Karpas-422 (cell line): Measurements from ENCODE around the gene BRINP2. TPM values are rescaled to one million over a fixed set of nuclear protein-coding genes. Genes with fewer than 3 reads are reported as not detected.

Source experiments
- DNase-seq: peaks from one replicate; pipeline ENCODE4 v3.0.0-alpha.2; 2015
- H2AFZ ChIP-seq: fragments of 200-600 bp; sonication (generic); 2 replicates; pipeline ENCODE4 v1.6.1; 2014; ENCODE audit warnings: antibody characterized with exemption, low read length, mixed read lengths
- H3K27ac ChIP-seq: fragments of 200-600 bp; sonication (generic); 2 replicates; pipeline ENCODE4 v1.5.1; 2014; ENCODE audit warnings: mild to moderate bottlenecking, low read length, moderate library complexity
- H3K27me3 ChIP-seq: fragments of 200-600 bp; sonication (generic); 2 replicates; pipeline ENCODE4 v1.6.1; 2014; ENCODE audit warnings: low read length, mixed read lengths
- H3K36me3 ChIP-seq: fragments of 200-600 bp; sonication (generic); 2 replicates; pipeline ENCODE4 v1.6.1; 2014; ENCODE audit warnings: low read length, mixed read lengths; ENCODE audit not compliant: insufficient read depth
- H3K4me1 ChIP-seq: fragments of 200-600 bp; sonication (generic); 2 replicates; pipeline ENCODE4 v1.6.1; 2014; ENCODE audit warnings: mild to moderate bottlenecking, low read length, mixed read lengths
- H3K4me2 ChIP-seq: fragments of 200-600 bp; sonication (generic); 2 replicates; pipeline ENCODE4 v1.6.1; 2014; ENCODE audit warnings: low read length, low read depth, mild to moderate bottlenecking; ENCODE audit not compliant: poor library complexity, severe bottlenecking
- H3K4me3 ChIP-seq: fragments of 200-600 bp; sonication (generic); 2 replicates; pipeline ENCODE4 v1.5.1; 2014; ENCODE audit warnings: mild to moderate bottlenecking, antibody characterized with exemption, low read length, mixed read lengths
- H3K79me2 ChIP-seq: fragments of 200-600 bp; sonication (generic); 2 replicates; pipeline ENCODE4 v1.6.1; 2014; ENCODE audit warnings: mild to moderate bottlenecking, low read length, mixed read lengths
- H3K9ac ChIP-seq: fragments of 200-600 bp; sonication (generic); 2 replicates; pipeline ENCODE4 v1.6.0; 2014; ENCODE audit warnings: low read length
- H3K9me2 ChIP-seq: fragments of 200-600 bp; sonication (generic), shearing (Covaris generic); replicated peaks from 2 replicates; pipeline ENCODE4 v1.6.0; 2014; ENCODE audit warnings: mild to moderate bottlenecking, low read length, moderate library complexity; ENCODE audit not compliant: insufficient read depth
- H3K9me3 ChIP-seq: fragments of 300-700, 200-600 bp; sonication (generic); 2 replicates; pipeline ENCODE4 v1.6.1; 2014; ENCODE audit warnings: low read length, mixed read lengths
- H4K20me1 ChIP-seq: fragments of 200-600 bp; sonication (generic); 2 replicates; pipeline ENCODE4 v1.6.1; 2014; ENCODE audit warnings: mild to moderate bottlenecking, antibody characterized with exemption, low read length, low read depth; ENCODE audit not compliant: insufficient read depth
- total RNA-seq: library from RNA; depleted of rRNA; stranded (reverse); fragments of >200 nt; shearing (Covaris generic); gene quantifications from 2 replicates; pipeline ENCODE4 v1.2.3, GENCODE V29; 2014; ENCODE audit warnings: low replicate concordance

The BRINP2 gene
- total RNA-seq, 1 experiment from 2014 or later, result not detected

DNA sequence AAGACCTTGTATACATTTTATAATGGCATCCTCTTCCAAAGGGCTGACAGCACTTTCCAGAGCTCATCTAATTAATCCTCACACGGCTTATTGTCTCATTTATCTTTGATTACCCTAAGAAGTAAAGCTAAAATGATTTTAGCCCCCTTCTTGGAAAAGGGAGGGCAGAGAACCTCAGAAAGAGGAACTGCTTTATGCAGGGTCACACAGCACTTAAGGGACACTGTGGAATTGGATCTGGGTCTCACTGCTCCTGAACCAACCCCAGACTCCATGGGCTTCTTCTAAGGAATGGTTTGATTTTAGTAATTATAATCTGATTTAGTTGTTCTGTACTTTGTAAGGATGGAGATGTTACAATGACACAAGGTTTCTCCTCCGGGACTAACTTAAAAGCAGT, 3.2 kb downstream of the BRINP2 start:
- no peaks in the 10 kb centered on the region for H3K4me1 ChIP-seq
- no peaks in the 10 kb centered on the region for H3K9me3 ChIP-seq
- H3K79me2 ChIP-seq, result no peaks in the 10 kb centered on the region
- no peak overlapping the region for H2AFZ ChIP-seq
- no peak for DNase-seq
- H3K9ac ChIP-seq, result no peak overlapping the region
- no peaks in the 10 kb centered on the region for H3K27me3 ChIP-seq
- no peaks in the 10 kb centered on the region for H4K20me1 ChIP-seq
- no peak overlapping the region for H3K4me2 ChIP-seq
- H3K27ac ChIP-seq, result no peak overlapping the region
- no peak overlapping the region for H3K4me3 ChIP-seq
- H3K9me2 ChIP-seq, result no peaks in the 10 kb centered on the region
- no peaks in the 10 kb centered on the region for H3K36me3 ChIP-seq

GRCh38 chr1:177174921-177175634, 4.3 kb downstream of the BRINP2 start:
- no peaks in the 10 kb centered on the region for H3K9me3 ChIP-seq
- H3K27ac ChIP-seq, result no peak overlapping the region
- no peak overlapping the region for H3K4me2 ChIP-seq
- H3K27me3 ChIP-seq, result no peaks in the 10 kb centered on the region
- H4K20me1 ChIP-seq, result no peaks in the 10 kb centered on the region
- no peak overlapping the region for H3K4me3 ChIP-seq
- H2AFZ ChIP-seq, result no peak overlapping the region
- no peak for DNase-seq
- no peaks in the 10 kb centered on the region for H3K36me3 ChIP-seq
- H3K9ac ChIP-seq, result no peak overlapping the region
- H3K79me2 ChIP-seq, result no peaks in the 10 kb centered on the region
- no peaks in the 10 kb centered on the region for H3K9me2 ChIP-seq
- H3K4me1 ChIP-seq, result no peaks in the 10 kb centered on the region

DNA sequence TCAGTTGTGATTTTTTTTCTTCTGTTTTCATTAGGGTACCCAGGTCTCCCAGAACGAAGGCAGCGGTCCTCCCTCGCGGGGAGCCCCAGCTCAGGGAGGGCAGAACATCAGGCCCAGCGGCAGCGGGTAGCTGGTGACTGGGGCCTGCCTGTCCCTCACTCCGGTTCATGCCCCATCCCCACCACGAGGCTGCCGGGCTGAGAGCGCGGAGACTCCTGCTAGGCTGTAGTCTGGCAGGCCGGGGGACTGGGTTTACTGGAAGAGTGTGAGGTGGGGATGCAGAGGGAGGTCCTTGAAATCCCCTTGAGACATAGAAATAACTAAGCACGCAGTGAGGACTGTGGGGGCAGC, 10.5 kb downstream of the BRINP2 start:
- Histone ChIP-seq H2AFZ (no peak overlapping the region), H4K20me1 (no peaks in the 10 kb centered on the region), H3K9me3 (no peaks in the 10 kb centered on the region), H3K4me3 (no peak overlapping the region), H3K27ac (no peak overlapping the region), H3K4me2 (no peak overlapping the region), H3K27me3 (no peaks in the 10 kb centered on the region), H3K9me2 (no peaks in the 10 kb centered on the region), H3K79me2 (no peaks in the 10 kb centered on the region), H3K36me3 (no peaks in the 10 kb centered on the region), H3K4me1 (no peaks in the 10 kb centered on the region), H3K9ac (no peak overlapping the region)
- DNase-seq, result no peak

DNA sequence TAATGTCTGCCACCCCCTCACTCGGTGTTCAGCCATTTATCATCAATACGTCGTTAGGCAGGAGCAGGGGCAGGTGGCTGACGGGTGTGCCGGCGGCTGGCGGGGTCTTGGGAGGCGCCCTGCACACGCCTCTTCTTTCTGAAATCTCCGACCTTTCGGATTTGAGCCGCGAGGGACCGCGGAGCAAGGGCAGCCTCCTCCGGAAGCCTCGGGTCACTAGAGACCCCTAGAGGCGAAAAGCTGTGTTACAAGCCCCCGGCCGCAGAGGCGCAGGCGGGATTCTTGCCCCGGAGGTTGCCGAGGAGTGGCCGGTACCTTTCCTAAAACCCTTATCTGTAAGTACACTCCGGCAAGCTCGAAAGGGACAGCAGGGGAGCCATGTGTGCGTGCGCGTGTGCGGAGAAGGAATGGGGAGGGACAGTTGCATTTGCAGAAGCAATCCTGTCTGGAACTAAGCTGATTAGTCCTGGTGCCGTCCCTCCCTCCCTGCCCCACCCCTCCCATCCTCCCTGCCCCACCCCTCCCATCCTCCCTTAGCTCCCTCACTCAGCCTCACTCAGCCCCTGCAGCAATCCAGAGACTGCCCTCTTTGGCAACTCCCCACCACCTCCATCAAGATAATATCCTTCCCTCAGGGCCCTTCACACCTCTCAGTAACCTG, 11.0 kb downstream of the BRINP2 start:
- no peak overlapping the region for H3K4me2 ChIP-seq
- DNase-seq, result peak; percentile 80
- no peaks in the 10 kb centered on the region for H3K36me3 ChIP-seq
- H4K20me1 ChIP-seq, result no peaks in the 10 kb centered on the region
- H3K79me2 ChIP-seq, result no peaks in the 10 kb centered on the region
- no peak overlapping the region for H3K27ac ChIP-seq
- no peaks in the 10 kb centered on the region for H3K9me2 ChIP-seq
- H3K9ac ChIP-seq, result no peak overlapping the region
- H3K4me3 ChIP-seq, result no peak overlapping the region
- no peaks in the 10 kb centered on the region; the same call in 1 of the 2 replicates for H3K27me3 ChIP-seq
- H3K9me3 ChIP-seq, result no peaks in the 10 kb centered on the region
- no peaks in the 10 kb centered on the region for H3K4me1 ChIP-seq
- no peak overlapping the region for H2AFZ ChIP-seq

- Histone ChIP-seq H3K9me3 (no peaks in the 10 kb centered on the region), H3K4me1 (no peaks in the 10 kb centered on the region), H4K20me1 (no peaks in the 10 kb centered on the region), H3K4me3 (no peak overlapping the region), H3K79me2 (no peaks in the 10 kb centered on the region), H3K27ac (no peak overlapping the region), H3K36me3 (no peaks in the 10 kb centered on the region), H3K9ac (no peak overlapping the region), H2AFZ (no peak overlapping the region), H3K27me3 (no peaks in the 10 kb centered on the region; the same call in 1 of the 2 replicates), H3K4me2 (no peak overlapping the region), H3K9me2 (no peaks in the 10 kb centered on the region)
- DNase-seq, result peak; percentile 56
Measured at GRCh38 chr1:177183836-177184235, 13.1 kb downstream of the BRINP2 start.

- no peaks in the 10 kb centered on the region; the same call in 1 of the 2 replicates for H3K27me3 ChIP-seq
- no peaks in the 10 kb centered on the region for H3K9me3 ChIP-seq
- no peaks in the 10 kb centered on the region for H3K9me2 ChIP-seq
- peak; percentile 45 for DNase-seq
- no peak overlapping the region for H3K4me3 ChIP-seq
- no peaks in the 10 kb centered on the region for H3K4me1 ChIP-seq
- no peak overlapping the region for H3K9ac ChIP-seq
- H2AFZ ChIP-seq, result no peak overlapping the region
- H3K79me2 ChIP-seq, result no peaks in the 10 kb centered on the region
- H3K4me2 ChIP-seq, result no peak overlapping the region
- no peak overlapping the region for H3K27ac ChIP-seq
- H4K20me1 ChIP-seq, result no peaks in the 10 kb centered on the region
- no peaks in the 10 kb centered on the region for H3K36me3 ChIP-seq
Measured at GRCh38 chr1:177185209-177185608, 14.5 kb downstream of the BRINP2 start.

DNA sequence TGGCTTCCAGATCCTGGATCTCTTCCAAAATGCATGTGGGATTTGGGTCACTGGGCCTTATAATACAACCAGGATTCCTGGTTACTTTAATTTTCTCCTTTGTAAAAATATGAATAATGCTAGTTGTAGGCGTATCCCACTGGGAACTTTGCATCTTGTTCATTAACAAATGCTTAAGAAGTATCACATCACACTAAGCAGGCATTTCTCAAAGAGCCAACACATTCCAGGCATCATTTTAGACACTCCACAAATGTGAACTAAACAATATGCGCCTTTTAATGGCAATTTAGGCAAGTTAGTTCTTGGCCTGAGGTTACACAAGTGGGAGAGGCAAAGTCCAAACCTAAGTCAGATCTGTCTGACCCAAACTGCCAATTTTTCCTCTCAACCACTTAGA, 15.9 kb downstream of the BRINP2 start:
- Histone ChIP-seq H3K27me3 (no peaks in the 10 kb centered on the region; the same call in 1 of the 2 replicates), H3K36me3 (no peaks in the 10 kb centered on the region), H3K4me2 (no peak overlapping the region), H3K4me3 (no peak overlapping the region), H3K9me2 (no peaks in the 10 kb centered on the region), H3K9me3 (no peaks in the 10 kb centered on the region), H3K4me1 (no peaks in the 10 kb centered on the region), H4K20me1 (no peaks in the 10 kb centered on the region), H3K9ac (no peak overlapping the region), H2AFZ (no peak overlapping the region), H3K27ac (no peak overlapping the region), H3K79me2 (no peaks in the 10 kb centered on the region)
- no peak for DNase-seq

DNA sequence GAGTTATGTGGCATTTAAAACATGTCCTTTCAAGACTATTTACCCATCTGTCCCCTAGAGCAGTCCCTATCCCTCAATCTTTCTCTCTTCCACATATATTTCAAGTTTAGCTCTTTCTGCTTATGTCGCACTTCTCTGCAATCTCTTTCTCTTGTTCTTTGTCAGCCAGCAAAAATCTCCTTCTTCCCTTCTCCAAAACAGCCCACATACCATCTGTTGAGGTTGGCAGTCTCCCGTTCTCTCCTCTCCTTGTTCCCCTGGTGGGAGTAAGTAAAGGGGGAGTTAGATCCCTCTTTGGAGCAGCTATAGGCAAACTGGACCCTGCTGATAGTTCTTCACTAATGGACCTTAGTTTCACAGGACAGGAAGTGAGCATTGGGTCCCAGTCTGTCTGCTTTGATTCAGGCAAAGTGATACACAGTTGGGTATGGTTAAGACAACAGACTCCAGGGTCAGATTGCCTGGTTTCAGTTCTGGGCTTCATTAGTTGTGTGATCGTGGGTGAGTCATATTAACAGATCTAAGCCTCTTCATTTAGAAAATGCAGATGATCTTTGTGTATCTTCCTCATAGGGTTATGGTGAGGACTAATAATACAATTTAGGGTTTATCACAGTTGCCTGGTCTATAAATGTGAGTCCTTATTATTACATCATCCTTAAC, 19.7 kb downstream of the BRINP2 start:
- no peaks in the 10 kb centered on the region for H4K20me1 ChIP-seq
- no peaks in the 10 kb centered on the region for H3K9me3 ChIP-seq
- DNase-seq, result no peak
- H3K4me2 ChIP-seq, result no peak overlapping the region
- no peaks in the 10 kb centered on the region for H3K9me2 ChIP-seq
- H3K36me3 ChIP-seq, result no peaks in the 10 kb centered on the region
- H3K27ac ChIP-seq, result no peak overlapping the region
- no peaks in the 10 kb centered on the region for H3K79me2 ChIP-seq
- H3K4me3 ChIP-seq, result no peak overlapping the region
- H3K27me3 ChIP-seq, result no peaks in the 10 kb centered on the region; the same call in 1 of the 2 replicates
- H2AFZ ChIP-seq, result no peak overlapping the region
- no peak overlapping the region for H3K9ac ChIP-seq
- H3K4me1 ChIP-seq, result no peaks in the 10 kb centered on the region
